CD8-positive, alpha-beta memory T cell (primary cell): ENCODE measurements around the gene BLM. TPM values are rescaled to one million over a fixed set of nuclear protein-coding genes. Genes with fewer than 3 reads are reported as not detected.
A peak's percentile ranks its signal among the peaks of the same experiment; 100 is the strongest.
"Not testable (repeated sequence)": the region's sequence is repeated elsewhere in the genome, so short reads cannot be mapped to it uniquely, and the experiment has no call there.

Experiments
- CTCF ChIA-PET: fragments of 350-600 bp; sonication (Branson Sonifier 250); formaldehyde crosslinking; loops from one replicate; lab custom pipeline; 2021; ENCODE audit warnings: antibody characterized with exemption; lab: Charles Lee
- POLR2A ChIA-PET: fragments of 350-600 bp; sonication (Branson Sonifier 250); formaldehyde crosslinking; loops from one replicate; lab custom pipeline; 2021; ENCODE audit warnings: antibody characterized with exemption; lab: Charles Lee
- DNase-seq, 5 donors: peaks; one replicate each; pipeline versions ENCODE4 v3.0.0 to v3.0.0-alpha.2; 2020 to 2022; ENCODE audit warnings: mixed read lengths in 1 of 5
- H3K27ac ChIP-seq: one replicate; pipeline ENCODE4 v1.7.0; 2013; ENCODE audit warnings: low read depth, mild to moderate bottlenecking, low read length, moderate library complexity
- H3K27me3 ChIP-seq: 2 replicates; pipeline ENCODE4 v1.7.0; 2013; ENCODE audit warnings: low read length, mild to moderate bottlenecking; ENCODE audit not compliant: insufficient read depth, poor library complexity, severe bottlenecking
- H3K36me3 ChIP-seq: 2 replicates; pipeline ENCODE4 v1.7.0; 2013; ENCODE audit warnings: mild to moderate bottlenecking, low read length, moderate library complexity; ENCODE audit not compliant: insufficient read depth
- H3K4me1 ChIP-seq: 2 replicates; pipeline ENCODE4 v1.7.0; 2013; ENCODE audit warnings: mild to moderate bottlenecking, low read length, moderate library complexity; ENCODE audit not compliant: insufficient read depth
- H3K4me3 ChIP-seq: 2 replicates; pipeline ENCODE4 v1.7.0; 2013; ENCODE audit warnings: mild to moderate bottlenecking, low read length
- H3K9me3 ChIP-seq: 2 replicates; pipeline ENCODE4 v1.7.0; 2013; ENCODE audit warnings: mild to moderate bottlenecking, low read length
- H3K27ac Mint-ChIP-seq, 8 donors: one replicate each; pipeline ENCODE4 v1.8.0; 2020 to 2021; ENCODE audit warnings: mixed read lengths in 8 of 8, mild to moderate bottlenecking in 6 of 8, inconsistent platforms in 3 of 8, moderate library complexity in 3 of 8
- H3K27me3 Mint-ChIP-seq, 2 donors: one replicate each; pipeline ENCODE4 v1.8.0; 2020 to 2021; ENCODE audit warnings: mixed read lengths in 2 of 2, mild to moderate bottlenecking in 1 of 2, moderate library complexity in 1 of 2
- H3K36me3 Mint-ChIP-seq, 3 donors: one replicate each; pipeline ENCODE4 v1.8.0; 2020 to 2021; ENCODE audit warnings: mixed read lengths in 3 of 3, inconsistent platforms in 1 of 3, mild to moderate bottlenecking in 1 of 3
- H3K4me1 Mint-ChIP-seq, 3 donors: one replicate each; pipeline ENCODE4 v1.8.0; 2020 to 2021; ENCODE audit warnings: mixed read lengths in 3 of 3, inconsistent platforms in 1 of 3, mild to moderate bottlenecking in 1 of 3
- H3K4me3 Mint-ChIP-seq, 7 donors: one replicate each; pipeline ENCODE4 v1.8.0; 2020 to 2021; ENCODE audit warnings: mixed read lengths in 7 of 7, mild to moderate bottlenecking in 6 of 7, moderate library complexity in 4 of 7, inconsistent platforms in 2 of 7
- H3K9me3 Mint-ChIP-seq, 5 donors: one replicate each; pipeline ENCODE4 v1.8.0; 2020 to 2022; ENCODE audit warnings: mixed read lengths in 5 of 5, mild to moderate bottlenecking in 3 of 5, moderate library complexity in 2 of 5, inconsistent platforms in 1 of 5
- polyA plus RNA-seq: library from polyadenylated mRNA; unstranded; fragments of 300-500 nt; fragmentation: Illumina TruSeq; gene quantifications from one replicate; pipeline ENCODE4 v1.2.3, GENCODE V29; 2021
- total RNA-seq, 2 experiments: library from RNA; stranded (reverse); gene quantifications; one replicate each; pipeline ENCODE4 v1.2.3, GENCODE V29; 2021

Gene BLM
- total and polyA plus RNA-seq, 3 experiments from 2014 or later = 5.8 to 37.6 (median 37.0) TPM

DNA sequence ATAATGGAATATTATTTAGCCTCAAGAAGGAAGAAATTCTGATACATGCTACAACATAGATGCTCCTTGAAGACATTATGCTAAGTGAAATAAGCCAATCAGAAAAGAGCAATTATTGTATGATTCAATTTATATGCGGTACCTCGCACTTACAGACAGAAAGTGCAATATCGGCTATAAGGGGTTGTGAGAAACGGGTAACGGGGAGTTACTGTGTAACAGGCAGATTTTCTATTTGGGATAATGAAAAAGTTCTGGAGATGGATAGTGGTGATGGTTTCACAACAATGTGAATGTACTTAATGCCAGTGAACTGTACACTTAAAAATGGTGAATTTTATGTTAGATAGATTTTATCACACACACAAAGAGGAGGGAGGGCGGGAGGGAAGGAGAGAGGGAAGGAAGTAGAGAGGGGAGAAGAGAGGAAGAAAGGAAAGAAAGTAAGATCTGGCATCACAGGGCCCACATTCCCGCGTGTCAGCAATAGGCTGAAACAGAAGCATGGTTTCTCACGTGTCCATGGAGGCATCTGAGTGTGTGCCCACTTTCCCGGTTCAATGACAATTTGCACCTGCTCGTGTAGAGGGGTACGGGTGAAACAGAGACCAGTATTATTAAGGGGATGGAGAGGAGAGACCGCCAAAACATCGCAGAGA is 700 bp upstream of the BLM start:
- Histone ChIP-seq H3K9me3 (no peaks in the 10 kb centered on the region), H3K4me3 (peak overlapping the region; percentile 98), H3K4me1 (peaks cover 21% of the 10 kb centered on the region), H3K27me3 (no peaks in the 10 kb centered on the region), H3K27ac (peak overlapping the region; percentile 89), H3K36me3 (no peaks in the 10 kb centered on the region)
- Mint-ChIP-seq H3K4me1 (peaks cover 31 to 33% (median 32%) of the 10 kb centered on the region in 3 donors), H3K27ac (peak overlapping the region; percentile 53 to 98 (median 94)), H3K36me3 (peaks cover 3 to 9% (median 3%) of the 10 kb centered on the region in 3 donors), H3K27me3 (peaks cover 0 to 2% of the 10 kb centered on the region in 2 donors), H3K9me3 (no peaks in the 10 kb centered on the region), H3K4me3 (peak overlapping the region; percentile 88 to 100 (median 97))
- ChIA-PET POLR2A (interaction anchor here (0.6 to 1.4 kb wide), 6 partner anchors 16 to 527 kb away, joined by 3 to 7 read pairs (median 4); partner anchors contain the start of gene UNC45A), CTCF (interaction anchor here (0.6 to 2.6 kb wide), 8 partner anchors 8 to 397 kb away, joined by 3 to 15 read pairs (median 4); partner anchors contain the start of gene HDDC3)
- DNase-seq = no peak

DNA sequence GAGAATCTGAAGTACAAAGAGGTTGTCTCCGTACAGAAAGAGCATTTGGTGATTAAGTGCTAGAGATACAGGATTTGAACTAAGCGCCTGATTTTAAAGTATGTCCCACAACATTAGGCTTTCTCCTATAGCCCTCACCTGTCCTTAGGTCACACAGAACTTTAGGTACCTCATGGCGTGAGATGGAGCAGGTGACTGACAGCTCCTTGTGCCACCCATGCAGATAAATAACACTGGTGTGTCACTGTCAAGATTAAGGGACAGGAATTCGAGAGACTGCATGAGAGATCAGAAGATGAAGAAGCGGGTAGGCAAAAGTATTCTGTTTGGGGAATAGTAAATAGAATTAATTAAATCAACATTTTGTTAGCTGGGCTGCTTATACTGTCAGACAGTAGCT is 1.1 kb downstream of the BLM start:
- POLR2A ChIA-PET = interaction anchor here (0.6 kb wide), 1 partner anchor 72 kb away, joined by 4 read pairs; no protein-coding TSS in a partner anchor
- Histone ChIP-seq H3K36me3 (no peaks in the 10 kb centered on the region), H3K4me3 (peak overlapping the region; percentile 65), H3K27ac (peak overlapping the region; percentile 89), H3K4me1 (peaks cover 21% of the 10 kb centered on the region), H3K9me3 (no peaks in the 10 kb centered on the region), H3K27me3 (no peaks in the 10 kb centered on the region)
- Mint-ChIP-seq H3K9me3 (no peaks in the 10 kb centered on the region), H3K36me3 (peaks cover 2 to 9% (median 2%) of the 10 kb centered on the region in 3 donors), H3K27me3 (peaks cover 0 to 2% of the 10 kb centered on the region in 2 donors), H3K27ac (peak overlapping the region in 4 of 8 donors; percentile 53 to 95 (median 94)), H3K4me3 (peak overlapping the region; percentile 88 to 100 (median 97)), H3K4me1 (peaks cover 31 to 33% (median 32%) of the 10 kb centered on the region in 3 donors)
- CTCF ChIA-PET = interaction anchor here (1.0 to 2.6 kb wide), 2 partner anchors 168 to 214 kb away, joined by 3 to 15 read pairs; partner anchors contain the start of gene HDDC3
- no peak for DNase-seq

DNA sequence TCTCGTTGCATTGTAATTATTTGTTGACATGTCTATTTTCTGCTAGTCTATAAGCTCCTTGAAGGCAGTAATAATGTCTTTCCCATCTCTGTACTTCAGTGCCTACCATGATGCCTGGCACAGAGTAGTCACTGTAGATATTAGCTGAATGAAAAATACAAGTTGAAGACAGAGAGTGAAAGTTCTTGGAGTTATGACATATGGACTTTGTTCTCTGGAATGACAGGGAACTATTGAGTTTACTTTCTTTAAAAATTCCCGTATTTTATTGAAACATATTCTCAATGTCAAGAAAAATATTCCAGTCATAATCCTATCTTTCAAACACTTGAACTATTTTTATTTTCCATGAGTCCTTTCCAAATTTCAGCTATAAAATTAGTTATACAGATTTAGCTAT is 3.0 kb downstream of the BLM start:
- Mint-ChIP-seq H3K36me3 (peaks cover 0 to 17% (median 4%) of the 10 kb centered on the region in 3 donors), H3K4me3 (peak overlapping the region in 2 of 7 donors; percentile 30 to 59), H3K27me3 (peaks cover 0 to 2% of the 10 kb centered on the region in 2 donors), H3K27ac (no peak overlapping the region), H3K4me1 (peaks cover 32 to 34% (median 33%) of the 10 kb centered on the region in 3 donors), H3K9me3 (no peaks in the 10 kb centered on the region)
- ChIA-PET CTCF (no interaction called here), POLR2A (interaction anchor here (0.7 kb wide), 1 partner anchor 184 kb away, joined by 3 read pairs; no protein-coding TSS in a partner anchor)
- no peak for DNase-seq
- H3K27me3 ChIP-seq = no peaks in the 10 kb centered on the region
- H3K27ac ChIP-seq = no peak overlapping the region
- peaks cover 21% of the 10 kb centered on the region for H3K4me1 ChIP-seq
- no peaks in the 10 kb centered on the region for H3K9me3 ChIP-seq
- H3K4me3 ChIP-seq = no peak overlapping the region
- H3K36me3 ChIP-seq = no peaks in the 10 kb centered on the region

DNA sequence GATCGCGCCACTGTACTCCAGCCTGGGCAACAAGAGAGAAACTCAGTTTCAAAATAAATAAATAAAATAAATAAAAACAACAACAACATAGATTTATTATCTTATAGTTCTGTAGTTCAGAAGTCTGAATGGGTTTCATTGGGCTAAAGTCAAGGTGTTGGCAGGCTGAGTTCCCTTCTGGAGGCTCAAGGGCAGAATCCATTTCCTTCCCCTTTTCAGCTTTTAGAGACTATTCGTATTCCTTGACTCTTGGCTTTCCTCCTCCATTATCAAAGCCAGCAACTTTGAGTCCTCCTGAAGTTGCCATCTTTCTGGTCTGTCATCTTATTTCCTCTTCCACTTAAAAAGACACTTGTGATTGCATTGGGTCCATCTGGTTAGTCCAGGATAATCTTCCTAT is 12.1 kb downstream of the BLM start:
- Mint-ChIP-seq H3K9me3 (peaks cover 0 to 2% (median 0%) of the 10 kb centered on the region in 5 donors), H3K27ac (no peak overlapping the region), H3K4me3 (no peak overlapping the region), H3K27me3 (peaks cover 0 to 1% of the 10 kb centered on the region in 2 donors), H3K36me3 (peaks cover 8 to 21% (median 8%) of the 10 kb centered on the region in 3 donors), H3K4me1 (peaks cover 0 to 7% (median 4%) of the 10 kb centered on the region in 3 donors)
- no peaks in the 10 kb centered on the region for H3K36me3 ChIP-seq
- no peaks in the 10 kb centered on the region for H3K4me1 ChIP-seq
- no peak overlapping the region for H3K27ac ChIP-seq
- CTCF ChIA-PET = interaction anchor here (3.0 kb wide), 1 partner anchor 157 kb away, joined by 9 read pairs; no protein-coding TSS in a partner anchor
- H3K27me3 ChIP-seq = no peaks in the 10 kb centered on the region
- H3K4me3 ChIP-seq = no peak overlapping the region
- H3K9me3 ChIP-seq = no peaks in the 10 kb centered on the region
- DNase-seq = no peak
- POLR2A ChIA-PET = no interaction called here

DNA sequence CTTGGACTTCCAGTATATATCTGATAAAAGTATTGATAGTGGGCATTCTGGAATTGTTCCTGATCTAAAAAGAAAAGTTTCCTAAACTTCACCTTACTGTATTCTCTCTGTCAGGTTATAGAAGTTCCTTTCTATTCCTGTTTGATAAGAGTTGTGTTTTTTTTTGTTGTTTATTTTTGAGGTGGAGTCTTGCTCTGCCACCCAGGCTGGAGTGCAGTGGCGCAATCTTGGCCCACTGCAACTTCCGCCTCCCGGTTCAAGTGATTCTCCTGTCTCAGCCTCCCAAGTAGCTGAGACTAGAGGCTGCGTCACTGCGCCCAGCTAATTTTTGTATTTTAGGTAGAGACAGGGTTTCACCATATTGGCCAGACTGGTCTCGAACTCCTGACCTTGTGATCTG is 13.1 kb downstream of the BLM start:
- H3K4me3 ChIP-seq = no peak overlapping the region
- H3K36me3 ChIP-seq = no peaks in the 10 kb centered on the region
- H3K27ac Mint-ChIP-seq = peak overlapping the region in 1 of 8 donors; percentile 36
- POLR2A ChIA-PET = no interaction called here
- CTCF ChIA-PET = no interaction called here
- H3K9me3 Mint-ChIP-seq = peaks cover 0 to 2% (median 0%) of the 10 kb centered on the region in 5 donors
- peaks cover 1 to 13% (median 2%) of the 10 kb centered on the region in 3 donors for H3K4me1 Mint-ChIP-seq
- H3K4me1 ChIP-seq = no peaks in the 10 kb centered on the region
- no peak overlapping the region for H3K4me3 Mint-ChIP-seq
- peaks cover 8 to 17% (median 9%) of the 10 kb centered on the region in 3 donors for H3K36me3 Mint-ChIP-seq
- H3K9me3 ChIP-seq = no peaks in the 10 kb centered on the region
- peaks cover 0 to 1% of the 10 kb centered on the region in 2 donors for H3K27me3 Mint-ChIP-seq
- no peak for DNase-seq
- H3K27ac ChIP-seq = no peak overlapping the region
- no peaks in the 10 kb centered on the region for H3K27me3 ChIP-seq

DNA sequence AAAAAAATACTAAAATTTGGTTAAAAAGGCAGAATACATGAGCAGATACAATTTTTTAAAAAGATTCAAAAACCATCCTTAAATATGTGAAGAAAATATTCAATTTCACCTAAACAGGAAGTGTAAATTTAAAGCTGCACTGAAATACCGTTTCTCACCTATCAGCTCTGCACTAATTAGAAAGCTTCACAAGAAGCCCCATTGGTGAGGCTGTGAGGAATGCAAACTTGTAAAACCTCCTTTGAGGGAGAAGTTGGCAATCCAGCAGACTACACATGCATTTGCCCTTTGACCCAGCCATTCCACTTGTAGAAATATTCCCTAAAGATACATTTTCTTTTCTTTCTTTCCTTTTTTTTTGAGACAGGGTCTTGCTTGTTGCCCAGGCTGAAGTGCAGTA is 18.8 kb downstream of the BLM start:
- no peaks in the 10 kb centered on the region for H3K36me3 ChIP-seq
- Mint-ChIP-seq H3K36me3 (peaks cover 4 to 8% (median 5%) of the 10 kb centered on the region in 3 donors), H3K27ac (no peak overlapping the region), H3K9me3 (peaks cover 0 to 2% (median 0%) of the 10 kb centered on the region in 5 donors), H3K4me1 (peaks cover 4 to 30% (median 9%) of the 10 kb centered on the region in 3 donors), H3K4me3 (no peak overlapping the region), H3K27me3 (no peaks in the 10 kb centered on the region)
- no peaks in the 10 kb centered on the region for H3K27me3 ChIP-seq
- H3K4me1 ChIP-seq = no peaks in the 10 kb centered on the region
- DNase-seq = no peak
- no peak overlapping the region for H3K27ac ChIP-seq
- ChIA-PET POLR2A (no interaction called here), CTCF (no interaction called here)
- H3K9me3 ChIP-seq = no peaks in the 10 kb centered on the region
- no peak overlapping the region for H3K4me3 ChIP-seq

DNA sequence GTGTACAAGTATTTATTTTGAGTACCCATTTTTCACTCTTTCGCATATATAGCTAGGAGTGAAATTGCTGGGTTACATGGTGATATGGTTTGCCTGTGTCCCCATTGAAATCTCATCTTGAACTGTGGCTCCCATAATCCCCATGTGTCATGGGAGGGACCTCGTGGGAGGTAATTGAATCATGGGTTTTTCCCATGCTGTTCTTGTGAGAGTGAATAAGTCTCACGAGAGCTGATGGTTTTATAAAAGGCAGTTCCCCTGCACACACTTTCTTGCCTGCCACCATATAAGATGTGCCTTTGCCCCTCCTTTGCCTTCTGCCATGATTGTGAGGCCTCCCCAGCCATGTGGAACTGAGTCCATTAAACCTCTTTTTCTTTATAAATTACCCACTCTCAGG is 23.4 kb downstream of the BLM start:
- H3K4me3 Mint-ChIP-seq, H3K4me1 ChIP-seq, H3K4me3 ChIP-seq, H3K27me3 Mint-ChIP-seq, H3K9me3 Mint-ChIP-seq, H3K36me3 Mint-ChIP-seq, H3K9me3 ChIP-seq, H3K27ac ChIP-seq, H3K27ac Mint-ChIP-seq, H3K27me3 ChIP-seq, DNase-seq, H3K36me3 ChIP-seq, CTCF ChIA-PET, POLR2A ChIA-PET: not testable (repeated sequence)
- H3K4me1 Mint-ChIP-seq = peaks cover 3 to 21% (median 8%) of the 10 kb centered on the region in 3 donors

DNA sequence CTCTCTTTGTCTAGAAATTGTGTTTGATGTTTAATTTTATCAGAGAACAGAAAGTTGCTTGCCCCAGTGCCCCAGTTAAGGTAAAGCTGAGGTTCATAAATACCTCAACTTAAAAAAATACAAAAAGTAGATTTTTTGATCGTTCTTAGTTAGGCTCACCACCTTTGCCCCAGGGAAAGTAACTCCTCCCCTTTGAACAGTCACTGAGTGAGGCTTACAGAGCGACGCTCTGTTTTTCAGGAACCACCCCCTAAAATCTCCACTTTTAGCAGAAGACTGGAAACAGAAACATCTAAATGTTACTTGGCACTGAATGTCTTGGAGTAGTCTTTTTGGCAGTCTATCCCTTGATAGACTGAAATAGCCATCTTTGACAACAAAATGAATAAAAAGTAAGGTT is 24.9 kb downstream of the BLM start:
- Histone ChIP-seq H3K27me3 (no peaks in the 10 kb centered on the region), H3K4me3 (no peak overlapping the region), H3K9me3 (no peaks in the 10 kb centered on the region), H3K4me1 (no peaks in the 10 kb centered on the region), H3K27ac (no peak overlapping the region), H3K36me3 (no peaks in the 10 kb centered on the region)
- Mint-ChIP-seq H3K4me1 (peaks cover 0 to 11% (median 3%) of the 10 kb centered on the region in 3 donors), H3K9me3 (no peaks in the 10 kb centered on the region), H3K27ac (peak overlapping the region in 3 of 8 donors; percentile 21 to 29 (median 29)), H3K27me3 (no peaks in the 10 kb centered on the region), H3K4me3 (no peak overlapping the region), H3K36me3 (peaks cover 0 to 1% (median 0%) of the 10 kb centered on the region in 3 donors)
- ChIA-PET CTCF (no interaction called here), POLR2A (no interaction called here)
- no peak for DNase-seq
